SK-N-SH treated with all-trans-retinoic acid at 6 μM for 48 hours (cell line): ENCODE data around the gene LRPPRC.
A peak's percentile ranks its signal among the peaks of the same experiment; 100 is the strongest.

Experiments used
- ATAC-seq: fragments of 200-7000 bp; cut with Tn5 transposase; 3 replicates; pipeline ENCODE4 v1.9.1; 2020; ENCODE audit warnings: mild to moderate bottlenecking, moderate library complexity
- ARNTL ChIP-seq: fragments of 450-650 bp; formaldehyde crosslinking; IDR thresholded peaks from 2 replicates; pipeline ENCODE4 v1.5.0; 2020; ENCODE audit warnings: low read depth, mild to moderate bottlenecking, moderate library complexity, borderline replicate concordance
- BACH2 ChIP-seq: fragments of 250-450 bp; sonication (Bioruptor Pico); IDR thresholded peaks from 2 replicates; pipeline ENCODE4 v1.9.0; 2021; ENCODE audit warnings: mild to moderate bottlenecking, borderline replicate concordance
- CSDC2 ChIP-seq: fragments of 250-450 bp; sonication (Bioruptor Pico); IDR thresholded peaks from 2 replicates; pipeline ENCODE4 v1.5.0; 2020; ENCODE audit warnings: mild to moderate bottlenecking, moderate library complexity
- ESRRG ChIP-seq: fragments of 250-450 bp; sonication (Bioruptor Pico); IDR thresholded peaks from 2 replicates; pipeline ENCODE4 v1.6.1; 2021; ENCODE audit warnings: mild to moderate bottlenecking
- ISL1 ChIP-seq: fragments of 250-450 bp; sonication (Bioruptor Pico); IDR thresholded peaks from 2 replicates; pipeline ENCODE4 v2.1.2; 2022; ENCODE audit warnings: mild to moderate bottlenecking, moderate library complexity
- OSR1 ChIP-seq: fragments of 250-450 bp; sonication (Bioruptor Pico); IDR thresholded peaks from 2 replicates; pipeline ENCODE4 v1.8.0; 2022; ENCODE audit warnings: moderate library complexity, mild to moderate bottlenecking, inconsistent platforms
- RARB ChIP-seq: fragments of 250-450 bp; sonication (Bioruptor Pico); IDR thresholded peaks from 2 replicates; pipeline ENCODE4 v1.8.0; 2021; ENCODE audit warnings: mild to moderate bottlenecking, moderate library complexity
- SNAI2 ChIP-seq: fragments of 250-450 bp; sonication (Bioruptor Pico); IDR thresholded peaks from 2 replicates; pipeline ENCODE4 v1.5.0; 2020; ENCODE audit warnings: mild to moderate bottlenecking, moderate library complexity
- TCF4 ChIP-seq: fragments of 250-450 bp; sonication (Bioruptor Pico); IDR thresholded peaks from 2 replicates; pipeline ENCODE4 v1.8.0; 2021; ENCODE audit warnings: mild to moderate bottlenecking, moderate library complexity, borderline replicate concordance
- TOX ChIP-seq: fragments of 250-450 bp; sonication (Bioruptor Pico); IDR thresholded peaks from 2 replicates; pipeline ENCODE4 v1.8.0; 2021; ENCODE audit warnings: mild to moderate bottlenecking, moderate library complexity, borderline replicate concordance
- ZC3H10 ChIP-seq: fragments of 250-450 bp; sonication (Bioruptor Pico); IDR thresholded peaks from 2 replicates; pipeline ENCODE4 v1.5.1; 2021; ENCODE audit warnings: mild to moderate bottlenecking, moderate library complexity
- ZFP3 ChIP-seq: fragments of 250-450 bp; sonication (Bioruptor Pico); IDR thresholded peaks from 2 replicates; pipeline ENCODE4 v1.5.0; 2020; ENCODE audit warnings: mild to moderate bottlenecking, moderate library complexity
- ZFP30 ChIP-seq: fragments of 450-650 bp; formaldehyde crosslinking; IDR thresholded peaks from 2 replicates; pipeline ENCODE4 v1.5.0; 2022; ENCODE audit warnings: mild to moderate bottlenecking, moderate library complexity
- ZNF565 ChIP-seq: fragments of 450-650 bp; formaldehyde crosslinking; conservative IDR thresholded peaks from 2 replicates; pipeline ENCODE4 v1.5.0; 2020; ENCODE audit warnings: low read depth, mild to moderate bottlenecking, moderate library complexity
- ZNF70 ChIP-seq: fragments of 450-650 bp; formaldehyde crosslinking; IDR thresholded peaks from 2 replicates; pipeline ENCODE4 v1.5.0; 2020; ENCODE audit warnings: mild to moderate bottlenecking, moderate library complexity
- TF ChIP-seq, protein P1 (sequence below): fragments of 250-450 bp; sonication (Bioruptor Pico); IDR thresholded peaks from 2 replicates; pipeline ENCODE4 v1.8.0; 2020; ENCODE audit warnings: mild to moderate bottlenecking, moderate library complexity, borderline replicate concordance
- TF ChIP-seq, protein P2 (sequence below): fragments of 250-450 bp; sonication (Bioruptor Pico); IDR thresholded peaks from 2 replicates; pipeline ENCODE4 v1.5.1; 2020; ENCODE audit warnings: low read depth, mild to moderate bottlenecking, moderate library complexity
- TF ChIP-seq, protein P3 (sequence below): fragments of 250-450 bp; sonication (Bioruptor Pico); IDR thresholded peaks from 2 replicates; pipeline ENCODE4 v1.8.0; 2021; ENCODE audit warnings: low read depth, mild to moderate bottlenecking, moderate library complexity, borderline replicate concordance
- TF ChIP-seq, protein P4 (sequence below): fragments of 250-450 bp; sonication (Bioruptor Pico); IDR thresholded peaks from 2 replicates; pipeline ENCODE4 v1.5.1; 2021; ENCODE audit warnings: mild to moderate bottlenecking, moderate library complexity

The LRPPRC gene

DNA sequence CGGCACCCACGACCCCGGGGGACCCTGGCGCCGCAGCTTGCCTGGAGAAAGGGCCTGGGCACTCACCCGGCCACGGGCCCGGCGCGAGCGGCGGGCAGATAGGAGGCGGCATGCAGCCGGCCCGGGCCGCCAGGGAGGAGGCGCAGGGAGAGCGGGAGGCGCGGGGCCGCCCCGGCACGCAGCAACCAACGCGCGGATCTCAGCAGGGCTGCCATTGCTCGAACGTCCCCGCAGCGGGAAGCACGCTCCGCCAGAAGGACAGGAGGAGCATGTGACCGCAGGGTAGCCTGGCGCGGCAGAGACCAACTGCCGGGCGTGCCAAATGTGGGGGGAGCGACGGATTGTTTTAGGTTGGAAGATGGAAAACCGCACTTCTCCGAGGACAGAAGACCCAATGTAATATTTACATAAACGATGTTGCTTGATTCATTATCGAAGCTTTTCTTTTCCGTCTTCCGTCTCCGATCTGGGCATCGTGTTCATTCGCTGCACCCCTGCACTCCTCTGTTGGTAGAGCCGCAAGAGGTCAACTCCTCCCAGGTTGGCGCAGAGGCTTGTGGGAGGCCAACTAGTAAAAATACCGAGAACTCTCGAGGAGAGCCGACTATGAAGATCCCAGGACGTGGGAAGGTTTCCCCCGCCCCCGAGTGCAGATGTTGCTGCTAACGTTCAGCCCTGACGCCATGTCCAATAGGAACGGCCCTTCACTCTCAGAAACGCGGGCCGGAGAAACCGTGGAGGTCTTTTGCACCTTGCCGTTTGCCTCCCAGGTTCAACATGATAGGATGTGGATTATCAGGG lies at the start of gene LRPPRC:
TSS of gene LRPPRC (minus strand) at position 257 of the 801 bp plus-strand sequence. CDS start at position 215, 42 bp downstream.
- TF ChIP-seq ZNF70 (CRISPR knock-in tag) (0 out of 2 replicates have a peak, but pooled peaks have one; percentile 16), ZC3H10 (CRISPR knock-in tag) (no peak)
- ATAC-seq: peak; percentile 98

DNA sequence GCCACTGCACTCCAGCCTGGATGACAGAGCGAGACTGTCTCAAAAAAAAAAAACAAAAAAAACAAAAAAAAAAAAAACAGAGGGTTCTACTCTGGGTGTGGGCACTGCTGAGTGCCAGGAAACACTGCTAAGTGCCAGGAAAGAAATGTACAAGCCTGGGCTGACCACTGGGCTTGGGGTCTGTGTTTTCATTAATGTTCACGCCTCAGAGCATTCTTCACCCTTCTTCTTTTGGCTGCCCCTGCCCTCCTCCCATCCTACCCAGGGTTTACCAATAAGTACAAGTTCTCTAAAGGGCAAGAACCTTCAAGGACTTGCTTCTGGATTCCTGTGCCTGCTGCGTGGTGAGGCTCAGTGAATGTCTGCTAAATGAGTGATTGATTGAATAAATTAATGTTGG lies 49.3 kb upstream of the LRPPRC start:
- TF ChIP-seq, protein P1, sequence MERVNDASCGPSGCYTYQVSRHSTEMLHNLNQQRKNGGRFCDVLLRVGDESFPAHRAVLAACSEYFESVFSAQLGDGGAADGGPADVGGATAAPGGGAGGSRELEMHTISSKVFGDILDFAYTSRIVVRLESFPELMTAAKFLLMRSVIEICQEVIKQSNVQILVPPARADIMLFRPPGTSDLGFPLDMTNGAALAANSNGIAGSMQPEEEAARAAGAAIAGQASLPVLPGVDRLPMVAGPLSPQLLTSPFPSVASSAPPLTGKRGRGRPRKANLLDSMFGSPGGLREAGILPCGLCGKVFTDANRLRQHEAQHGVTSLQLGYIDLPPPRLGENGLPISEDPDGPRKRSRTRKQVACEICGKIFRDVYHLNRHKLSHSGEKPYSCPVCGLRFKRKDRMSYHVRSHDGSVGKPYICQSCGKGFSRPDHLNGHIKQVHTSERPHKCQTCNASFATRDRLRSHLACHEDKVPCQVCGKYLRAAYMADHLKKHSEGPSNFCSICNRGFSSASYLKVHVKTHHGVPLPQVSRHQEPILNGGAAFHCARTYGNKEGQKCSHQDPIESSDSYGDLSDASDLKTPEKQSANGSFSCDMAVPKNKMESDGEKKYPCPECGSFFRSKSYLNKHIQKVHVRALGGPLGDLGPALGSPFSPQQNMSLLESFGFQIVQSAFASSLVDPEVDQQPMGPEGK: no peak
- TF ChIP-seq ESRRG (CRISPR knock-in tag) (no peak), ZNF565 (CRISPR knock-in tag) (no peak), TOX (CRISPR knock-in tag) (no peak), ZFP30 (CRISPR knock-in tag) (no peak), RARB (CRISPR knock-in tag) (no peak), OSR1 (CRISPR knock-in tag) (no peak)
- TF ChIP-seq, protein P2, sequence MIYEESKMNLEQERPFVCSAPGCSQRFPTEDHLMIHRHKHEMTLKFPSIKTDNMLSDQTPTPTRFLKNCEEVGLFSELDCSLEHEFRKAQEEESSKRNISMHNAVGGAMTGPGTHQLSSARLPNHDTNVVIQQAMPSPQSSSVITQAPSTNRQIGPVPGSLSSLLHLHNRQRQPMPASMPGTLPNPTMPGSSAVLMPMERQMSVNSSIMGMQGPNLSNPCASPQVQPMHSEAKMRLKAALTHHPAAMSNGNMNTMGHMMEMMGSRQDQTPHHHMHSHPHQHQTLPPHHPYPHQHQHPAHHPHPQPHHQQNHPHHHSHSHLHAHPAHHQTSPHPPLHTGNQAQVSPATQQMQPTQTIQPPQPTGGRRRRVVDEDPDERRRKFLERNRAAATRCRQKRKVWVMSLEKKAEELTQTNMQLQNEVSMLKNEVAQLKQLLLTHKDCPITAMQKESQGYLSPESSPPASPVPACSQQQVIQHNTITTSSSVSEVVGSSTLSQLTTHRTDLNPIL: no peak
- no peak for ATAC-seq

DNA sequence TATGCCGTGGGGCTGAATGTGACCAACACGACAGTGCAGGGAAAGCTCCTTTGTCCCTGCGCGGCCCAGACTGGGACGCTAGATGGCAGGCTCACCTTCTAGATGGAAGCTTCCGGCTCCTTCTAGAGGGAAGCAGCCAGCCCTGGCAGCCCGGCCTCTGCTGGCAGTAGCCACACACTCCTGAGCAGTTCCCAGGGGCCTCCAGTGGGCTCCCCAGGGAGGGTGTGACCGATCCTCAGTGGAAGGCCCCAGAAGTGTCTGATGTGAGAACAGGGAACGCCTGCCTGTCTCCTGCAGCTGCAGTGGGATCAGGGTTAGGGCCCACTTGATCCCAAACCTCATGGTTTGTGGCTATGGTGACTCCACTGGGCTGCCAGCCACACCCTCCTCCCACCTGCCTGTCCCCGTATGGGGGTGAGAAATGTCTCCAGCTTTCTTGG lies 48.5 kb upstream of the LRPPRC start:
- peak; percentile 100 for ATAC-seq
- TF ChIP-seq ZNF70 (CRISPR knock-in tag) (no peak), ISL1 (CRISPR knock-in tag) (no peak), RARB (CRISPR knock-in tag) (no peak), TOX (CRISPR knock-in tag) (no peak), BACH2 (no peak), OSR1 (CRISPR knock-in tag) (no peak), ZC3H10 (CRISPR knock-in tag) (no peak), TCF4 (CRISPR knock-in tag) (no peak)
- TF ChIP-seq, protein P2: no peak

DNA sequence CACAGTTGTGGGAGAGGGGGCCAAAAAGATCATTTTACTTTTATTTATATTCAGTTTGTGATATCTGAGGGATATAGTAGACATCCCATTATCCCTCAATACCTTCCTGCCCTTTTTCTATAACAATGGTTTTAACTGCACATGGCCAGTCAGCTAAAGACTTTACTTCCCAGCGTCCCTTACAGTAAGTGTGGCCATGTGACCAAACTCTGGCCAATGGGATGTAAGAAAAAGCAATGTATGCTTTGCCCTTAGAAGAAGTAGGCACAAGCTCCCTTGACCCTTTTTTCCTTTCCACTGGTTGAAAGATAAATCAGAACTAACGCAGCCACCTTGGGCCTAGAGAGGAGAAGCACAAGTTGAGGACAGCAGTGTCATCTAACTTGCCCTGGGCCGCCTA lies 44.6 kb upstream of the LRPPRC start:
- TF ChIP-seq, protein P3, sequence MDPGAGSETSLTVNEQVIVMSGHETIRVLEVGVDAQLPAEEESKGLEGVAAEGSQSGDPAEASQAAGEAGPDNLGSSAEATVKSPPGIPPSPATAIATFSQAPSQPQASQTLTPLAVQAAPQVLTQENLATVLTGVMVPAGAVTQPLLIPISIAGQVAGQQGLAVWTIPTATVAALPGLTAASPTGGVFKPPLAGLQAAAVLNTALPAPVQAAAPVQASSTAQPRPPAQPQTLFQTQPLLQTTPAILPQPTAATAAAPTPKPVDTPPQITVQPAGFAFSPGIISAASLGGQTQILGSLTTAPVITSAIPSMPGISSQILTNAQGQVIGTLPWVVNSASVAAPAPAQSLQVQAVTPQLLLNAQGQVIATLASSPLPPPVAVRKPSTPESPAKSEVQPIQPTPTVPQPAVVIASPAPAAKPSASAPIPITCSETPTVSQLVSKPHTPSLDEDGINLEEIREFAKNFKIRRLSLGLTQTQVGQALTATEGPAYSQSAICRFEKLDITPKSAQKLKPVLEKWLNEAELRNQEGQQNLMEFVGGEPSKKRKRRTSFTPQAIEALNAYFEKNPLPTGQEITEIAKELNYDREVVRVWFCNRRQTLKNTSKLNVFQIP (CRISPR knock-in tag): no peak
- TF ChIP-seq CSDC2 (no peak), ZFP30 (CRISPR knock-in tag) (no peak), SNAI2 (CRISPR knock-in tag) (no peak), TOX (CRISPR knock-in tag) (no peak), ZNF70 (CRISPR knock-in tag) (no peak), ARNTL (CRISPR knock-in tag) (no peak), ZFP3 (CRISPR knock-in tag) (no peak), TCF4 (CRISPR knock-in tag) (no peak), ZNF565 (CRISPR knock-in tag) (no peak), RARB (CRISPR knock-in tag) (no peak), BACH2 (no peak), OSR1 (CRISPR knock-in tag) (no peak)
- TF ChIP-seq, protein P2: no peak
- TF ChIP-seq, protein P4, sequence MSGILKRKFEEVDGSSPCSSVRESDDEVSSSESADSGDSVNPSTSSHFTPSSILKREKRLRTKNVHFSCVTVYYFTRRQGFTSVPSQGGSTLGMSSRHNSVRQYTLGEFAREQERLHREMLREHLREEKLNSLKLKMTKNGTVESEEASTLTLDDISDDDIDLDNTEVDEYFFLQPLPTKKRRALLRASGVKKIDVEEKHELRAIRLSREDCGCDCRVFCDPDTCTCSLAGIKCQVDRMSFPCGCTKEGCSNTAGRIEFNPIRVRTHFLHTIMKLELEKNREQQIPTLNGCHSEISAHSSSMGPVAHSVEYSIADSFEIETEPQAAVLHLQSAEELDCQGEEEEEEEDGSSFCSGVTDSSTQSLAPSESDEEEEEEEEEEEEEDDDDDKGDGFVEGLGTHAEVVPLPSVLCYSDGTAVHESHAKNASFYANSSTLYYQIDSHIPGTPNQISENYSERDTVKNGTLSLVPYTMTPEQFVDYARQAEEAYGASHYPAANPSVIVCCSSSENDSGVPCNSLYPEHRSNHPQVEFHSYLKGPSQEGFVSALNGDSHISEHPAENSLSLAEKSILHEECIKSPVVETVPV (CRISPR knock-in tag): no peak
- no peak for ATAC-seq
